ENCODE results near the gene LEFTY1.

DNA sequence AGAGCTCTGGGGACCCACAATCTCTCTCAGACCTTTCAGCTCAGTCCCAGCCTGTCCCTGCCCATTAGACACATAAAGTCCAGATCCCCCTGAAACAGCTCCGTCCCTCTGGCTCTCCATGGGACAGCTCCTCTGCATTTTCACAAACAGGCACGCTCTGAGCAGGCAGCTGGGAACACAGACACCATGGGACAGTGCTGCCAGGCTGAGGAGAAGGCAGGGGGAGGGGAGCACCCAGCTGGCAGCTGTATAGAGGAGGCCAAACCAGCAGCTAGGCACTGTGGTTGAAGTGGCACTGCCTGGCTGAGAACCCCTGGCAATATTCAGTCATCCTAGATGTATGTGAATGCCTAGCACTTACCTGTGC is 8.7 kb downstream of the LEFTY1 start:
- no peak for TF ChIP-seq POLR2A (IDR thresholded peaks at IDR 0.05)
- TF ChIP-seq, protein P1, sequence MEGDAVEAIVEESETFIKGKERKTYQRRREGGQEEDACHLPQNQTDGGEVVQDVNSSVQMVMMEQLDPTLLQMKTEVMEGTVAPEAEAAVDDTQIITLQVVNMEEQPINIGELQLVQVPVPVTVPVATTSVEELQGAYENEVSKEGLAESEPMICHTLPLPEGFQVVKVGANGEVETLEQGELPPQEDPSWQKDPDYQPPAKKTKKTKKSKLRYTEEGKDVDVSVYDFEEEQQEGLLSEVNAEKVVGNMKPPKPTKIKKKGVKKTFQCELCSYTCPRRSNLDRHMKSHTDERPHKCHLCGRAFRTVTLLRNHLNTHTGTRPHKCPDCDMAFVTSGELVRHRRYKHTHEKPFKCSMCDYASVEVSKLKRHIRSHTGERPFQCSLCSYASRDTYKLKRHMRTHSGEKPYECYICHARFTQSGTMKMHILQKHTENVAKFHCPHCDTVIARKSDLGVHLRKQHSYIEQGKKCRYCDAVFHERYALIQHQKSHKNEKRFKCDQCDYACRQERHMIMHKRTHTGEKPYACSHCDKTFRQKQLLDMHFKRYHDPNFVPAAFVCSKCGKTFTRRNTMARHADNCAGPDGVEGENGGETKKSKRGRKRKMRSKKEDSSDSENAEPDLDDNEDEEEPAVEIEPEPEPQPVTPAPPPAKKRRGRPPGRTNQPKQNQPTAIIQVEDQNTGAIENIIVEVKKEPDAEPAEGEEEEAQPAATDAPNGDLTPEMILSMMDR (IDR thresholded peaks at IDR 0.05) = no peak

All from Peyer's patch (tissue), 4 donors.